Measurements from ENCODE around the gene WNT7B.
A peak's percentile ranks its signal among the peaks of the same experiment; 100 is the strongest.

WNT7B gene

DNA sequence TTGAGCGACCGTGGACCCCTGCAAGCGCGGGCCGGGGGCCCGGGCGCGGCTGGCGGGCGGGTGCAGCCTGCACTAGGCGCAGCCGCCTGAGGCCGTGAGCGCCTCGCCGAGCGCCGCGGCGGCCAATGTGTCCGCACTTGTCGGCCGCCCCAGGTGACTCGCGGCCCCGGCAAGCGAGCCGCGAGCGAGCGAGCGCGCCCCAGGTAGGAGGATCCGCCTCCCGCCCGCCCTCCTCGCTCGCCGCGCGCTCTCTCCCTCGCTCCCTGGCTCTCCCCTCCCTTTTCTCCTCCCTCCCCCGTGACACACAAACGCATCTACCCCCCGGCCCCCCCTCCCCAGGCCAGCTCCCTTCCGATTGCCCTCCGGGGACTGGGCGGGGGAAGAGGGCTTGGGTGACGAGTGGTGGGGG, at the start of gene WNT7B:
TSS of gene WNT7B (minus strand) at position 160 of the 409 bp plus-strand sequence. CDS start 408 bp downstream, outside the sequence.
- H3K4me3 ChIP-seq (replicated peaks; ENCODE audit: low read depth, low read length): peak within 1 kb of the TSS; percentile 29
- TF ChIP-seq, protein P1, sequence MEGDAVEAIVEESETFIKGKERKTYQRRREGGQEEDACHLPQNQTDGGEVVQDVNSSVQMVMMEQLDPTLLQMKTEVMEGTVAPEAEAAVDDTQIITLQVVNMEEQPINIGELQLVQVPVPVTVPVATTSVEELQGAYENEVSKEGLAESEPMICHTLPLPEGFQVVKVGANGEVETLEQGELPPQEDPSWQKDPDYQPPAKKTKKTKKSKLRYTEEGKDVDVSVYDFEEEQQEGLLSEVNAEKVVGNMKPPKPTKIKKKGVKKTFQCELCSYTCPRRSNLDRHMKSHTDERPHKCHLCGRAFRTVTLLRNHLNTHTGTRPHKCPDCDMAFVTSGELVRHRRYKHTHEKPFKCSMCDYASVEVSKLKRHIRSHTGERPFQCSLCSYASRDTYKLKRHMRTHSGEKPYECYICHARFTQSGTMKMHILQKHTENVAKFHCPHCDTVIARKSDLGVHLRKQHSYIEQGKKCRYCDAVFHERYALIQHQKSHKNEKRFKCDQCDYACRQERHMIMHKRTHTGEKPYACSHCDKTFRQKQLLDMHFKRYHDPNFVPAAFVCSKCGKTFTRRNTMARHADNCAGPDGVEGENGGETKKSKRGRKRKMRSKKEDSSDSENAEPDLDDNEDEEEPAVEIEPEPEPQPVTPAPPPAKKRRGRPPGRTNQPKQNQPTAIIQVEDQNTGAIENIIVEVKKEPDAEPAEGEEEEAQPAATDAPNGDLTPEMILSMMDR (IDR thresholded peaks at IDR 0.05; ENCODE audit: low read depth, low read length, missing control alignments): no peak
- DNase-seq (ENCODE audit: extremely low read depth, low read depth): no peak

DNA sequence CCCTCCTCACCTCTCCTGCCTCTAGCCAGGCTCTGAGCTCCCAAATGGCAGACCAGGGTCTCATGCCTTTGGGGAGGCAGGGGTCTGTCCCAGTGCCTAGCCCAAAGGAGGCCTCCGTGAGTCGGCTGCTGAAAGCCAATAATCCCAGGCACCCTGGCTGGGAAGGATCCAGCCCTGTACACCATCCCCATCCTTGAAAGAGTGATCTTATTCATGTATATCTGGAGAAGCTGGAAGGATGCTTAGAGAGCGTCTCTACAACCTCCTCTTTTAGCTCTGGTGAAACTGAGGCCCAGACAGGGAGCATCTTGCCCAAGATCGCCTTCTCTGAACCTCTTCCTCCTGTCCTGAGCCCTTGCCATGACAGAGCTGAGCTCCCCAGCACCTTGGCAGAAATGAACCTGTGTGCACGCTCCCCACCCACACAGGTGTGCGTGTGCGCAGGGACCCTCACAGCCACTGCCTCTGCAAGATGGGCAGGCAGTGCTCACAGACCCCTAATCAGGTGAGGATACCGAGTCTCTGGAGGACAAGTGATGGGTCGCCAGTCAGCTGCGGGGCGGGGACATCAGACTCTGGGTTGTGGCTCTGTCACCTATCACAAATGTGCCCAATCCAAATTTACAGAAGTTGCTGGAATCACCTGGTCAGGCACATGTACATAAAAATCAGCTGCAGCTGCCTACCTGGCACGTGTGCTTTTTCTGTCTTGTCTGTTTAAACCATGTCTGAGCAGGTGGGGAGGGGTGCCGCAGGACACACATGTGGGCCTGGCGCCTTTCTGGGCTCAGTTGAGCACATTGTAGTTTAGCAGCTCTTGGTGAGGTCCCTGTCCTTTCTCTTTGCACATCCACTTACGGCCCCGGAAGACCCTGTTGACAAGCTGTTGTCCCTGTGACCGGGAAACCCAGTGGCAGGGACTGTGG, 49.3 kb upstream of the WNT7B start:
- TF ChIP-seq, protein P1 (IDR thresholded peaks at IDR 0.05; ENCODE audit: low read depth, low read length, missing control alignments): no peak
- no peak for DNase-seq (ENCODE audit: extremely low read depth, low read depth)
- no peak overlapping the region for H3K4me3 ChIP-seq (replicated peaks; ENCODE audit: low read depth, low read length)

DNA sequence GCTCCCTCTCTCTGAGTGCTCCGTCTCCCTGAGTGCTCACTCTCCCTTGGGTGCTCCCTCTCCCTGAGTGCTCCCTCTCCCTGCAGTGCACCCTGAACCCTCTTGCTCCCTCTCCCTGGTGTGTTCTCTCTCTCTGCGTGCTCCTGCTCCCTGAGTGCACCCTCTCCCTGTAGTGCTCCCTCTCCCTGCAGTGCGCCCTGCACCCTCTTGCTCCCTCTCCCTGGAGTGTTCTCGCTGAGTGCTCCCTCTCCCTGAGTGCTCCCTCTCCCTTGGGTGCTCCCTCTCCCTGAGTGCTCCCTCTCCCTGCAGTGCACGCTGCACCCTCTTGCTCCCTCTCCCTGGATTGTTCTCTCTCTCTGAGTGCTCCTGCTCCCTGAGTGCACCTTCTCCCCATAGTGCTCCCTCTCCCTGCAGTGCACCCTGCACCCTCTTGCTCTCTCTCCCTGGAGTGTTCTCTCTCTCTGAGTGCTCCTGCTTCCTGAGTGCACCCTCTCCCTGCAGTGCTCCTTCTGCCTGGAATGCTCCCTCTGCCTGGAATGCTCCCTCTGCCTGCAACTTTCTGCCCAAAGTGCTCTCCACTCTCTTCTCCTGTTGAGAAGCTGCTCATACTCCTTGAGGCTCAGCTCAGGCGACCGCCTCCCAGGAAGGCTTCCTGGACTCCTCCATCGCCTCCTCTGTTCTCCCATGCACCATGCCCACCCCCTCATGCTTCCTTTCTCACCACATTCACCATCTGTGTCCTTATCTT, 48.4 kb upstream of the WNT7B start:
- TF ChIP-seq, protein P1 (IDR thresholded peaks at IDR 0.05; ENCODE audit: low read depth, low read length, missing control alignments): no peak
- DNase-seq (ENCODE audit: extremely low read depth, low read depth): no peak
- no peak overlapping the region for H3K4me3 ChIP-seq (replicated peaks; ENCODE audit: low read depth, low read length)

DNA sequence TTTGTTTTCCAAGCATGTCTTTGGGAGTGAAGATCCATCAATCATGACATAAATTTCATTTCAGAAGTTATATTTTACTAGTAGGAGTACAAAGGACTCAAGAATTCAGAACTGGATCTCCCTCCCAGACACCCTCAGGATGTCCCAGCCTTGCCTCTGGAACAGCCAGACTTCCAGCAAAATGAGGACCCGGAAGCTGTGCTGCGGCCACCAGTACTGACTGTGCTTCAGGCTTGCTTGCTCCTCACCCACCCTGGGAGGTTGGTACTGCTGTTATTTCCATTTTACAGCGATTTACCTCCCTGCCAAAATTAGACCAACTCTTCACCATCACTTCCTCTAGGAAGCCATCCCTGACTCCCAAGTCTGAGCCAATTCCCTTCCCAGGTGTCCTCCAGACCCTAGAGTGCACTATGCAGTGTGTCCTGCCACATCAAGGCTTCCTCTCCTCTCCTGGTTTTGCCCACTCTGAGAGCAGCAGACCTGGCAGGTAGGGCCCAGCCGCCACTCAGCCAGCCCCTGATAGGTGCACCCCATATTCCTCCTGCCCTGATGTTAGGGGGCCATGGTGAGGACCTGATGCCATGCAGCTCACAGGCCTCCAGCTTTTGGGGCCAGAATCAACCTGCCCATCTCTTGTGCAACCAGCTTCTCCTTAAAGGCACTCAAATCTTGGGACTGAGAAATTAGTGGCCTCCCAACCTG, 47.3 kb upstream of the WNT7B start:
- no peak for DNase-seq (ENCODE audit: extremely low read depth, low read depth)
- TF ChIP-seq, protein P1 (IDR thresholded peaks at IDR 0.05; ENCODE audit: low read depth, low read length, missing control alignments): no peak
- H3K4me3 ChIP-seq (replicated peaks; ENCODE audit: low read depth, low read length): no peak overlapping the region

DNA sequence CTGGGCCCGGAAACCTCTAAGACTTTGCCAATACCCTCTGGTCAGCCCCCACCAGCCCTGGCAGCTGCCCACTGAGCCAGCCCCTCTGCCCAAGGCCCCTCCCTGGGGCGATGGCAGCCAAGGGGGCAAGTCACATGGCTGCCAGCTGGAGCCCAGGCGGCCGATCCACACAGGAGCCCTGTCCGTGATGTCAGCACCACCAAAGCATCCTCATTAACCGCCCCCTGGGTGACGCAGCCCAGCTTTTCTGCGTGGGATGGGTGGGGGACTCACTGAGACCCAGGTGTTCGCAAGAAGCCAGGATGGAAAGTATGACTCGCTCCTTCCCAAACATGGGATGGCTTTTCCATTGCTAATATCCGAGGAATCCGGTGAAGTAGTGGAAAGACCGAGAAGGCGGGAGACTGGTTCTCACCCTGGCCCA, 46.6 kb upstream of the WNT7B start:
- TF ChIP-seq, protein P1 (IDR thresholded peaks at IDR 0.05; ENCODE audit: low read depth, low read length, missing control alignments): no peak
- DNase-seq (ENCODE audit: extremely low read depth, low read depth): peak; percentile 81
- no peak overlapping the region for H3K4me3 ChIP-seq (replicated peaks; ENCODE audit: low read depth, low read length)

DNA sequence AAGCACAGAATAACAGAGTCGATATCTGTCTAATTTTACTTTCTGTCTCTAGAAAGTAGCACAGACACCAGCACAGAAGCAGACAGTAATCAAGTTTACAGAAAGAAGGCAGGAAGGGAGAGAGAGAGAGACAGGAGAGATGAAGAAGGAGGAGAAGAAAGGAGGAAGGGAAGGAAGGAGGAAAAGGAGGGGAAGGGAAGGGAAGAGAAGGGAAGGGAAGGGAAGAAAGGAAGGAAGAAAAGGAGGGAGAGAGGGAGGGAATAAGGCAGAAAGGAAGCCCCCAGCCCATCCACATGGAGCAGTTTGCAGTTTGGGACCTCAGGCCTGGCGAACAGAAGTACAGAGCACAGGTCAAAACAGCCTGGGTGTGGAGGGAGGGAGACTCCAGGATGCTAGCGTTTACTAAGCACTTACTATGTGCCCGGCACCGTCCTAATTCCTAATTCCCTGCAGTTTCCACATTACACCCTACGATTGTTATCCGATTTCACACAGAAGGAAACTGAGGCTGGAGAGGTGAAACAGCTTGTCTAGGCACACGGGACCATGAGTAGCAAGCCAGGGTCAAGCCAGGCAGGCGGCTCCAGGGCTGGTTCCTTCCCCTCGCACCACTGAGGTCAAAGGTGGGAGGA, 46.0 kb upstream of the WNT7B start:
- no peak overlapping the region for H3K4me3 ChIP-seq (replicated peaks; ENCODE audit: low read depth, low read length)
- TF ChIP-seq, protein P1 (IDR thresholded peaks at IDR 0.05; ENCODE audit: low read depth, low read length, missing control alignments): no peak
- DNase-seq (ENCODE audit: extremely low read depth, low read depth): no peak

All from HFF-Myc (cell line).